Stomach (tissue), 4 donors: Measurements from ENCODE around the gene SPINT2.

Source experiments
- POLR2A ChIP-seq, 4 donors: fragments of 450-650 bp; IDR thresholded peaks; one replicate each; pipeline ENCODE4 v1.6.1; 2016; ENCODE audit warnings: antibody characterized with exemption in 4 of 4, control low read depth in 2 of 4, mild to moderate bottlenecking in 1 of 4, moderate library complexity in 1 of 4
- TF ChIP-seq, protein P1 (sequence below), 7 experiments: fragments of 450-650 bp in 4 of 7; fragments of 200-600 bp in 3 of 7; sonication (generic) in 3 of 7; IDR thresholded peaks; one replicate each; pipeline ENCODE4 v1.5.1; 2016 to 2019; ENCODE audit warnings: antibody characterized with exemption in 7 of 7, control low read depth in 2 of 7, mild to moderate bottlenecking in 1 of 7

DNA sequence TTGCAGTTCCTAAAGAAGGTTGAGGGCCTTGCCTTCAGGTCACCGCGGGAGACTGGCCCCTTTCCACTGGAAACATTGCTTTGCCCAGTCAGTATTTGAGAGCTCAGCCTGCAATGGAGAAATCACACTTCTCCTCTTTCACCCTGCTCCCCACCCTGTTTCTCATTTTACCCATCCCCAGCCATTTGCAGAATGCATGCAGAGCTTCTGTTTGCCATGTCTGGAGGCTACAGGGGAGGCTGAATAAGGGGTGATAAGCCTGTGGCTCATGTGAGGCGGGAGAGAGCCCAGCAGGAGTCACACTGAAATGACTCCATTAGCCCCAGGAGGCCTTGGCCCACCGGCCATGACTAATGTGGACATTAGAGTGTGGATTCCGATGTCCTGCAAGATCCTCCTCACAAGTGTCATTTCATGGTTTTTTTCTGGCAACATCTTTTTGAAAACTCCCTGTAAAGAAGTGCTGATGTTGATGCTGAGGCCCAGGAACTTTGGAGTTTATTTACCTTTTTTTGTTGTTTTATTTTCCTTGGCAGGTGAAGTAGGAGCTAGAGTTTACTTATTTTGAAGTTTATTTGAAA lies 6.3 kb downstream of the SPINT2 start:
- no peak for TF ChIP-seq POLR2A (IDR thresholded peaks at IDR 0.05)
- TF ChIP-seq, protein P1, sequence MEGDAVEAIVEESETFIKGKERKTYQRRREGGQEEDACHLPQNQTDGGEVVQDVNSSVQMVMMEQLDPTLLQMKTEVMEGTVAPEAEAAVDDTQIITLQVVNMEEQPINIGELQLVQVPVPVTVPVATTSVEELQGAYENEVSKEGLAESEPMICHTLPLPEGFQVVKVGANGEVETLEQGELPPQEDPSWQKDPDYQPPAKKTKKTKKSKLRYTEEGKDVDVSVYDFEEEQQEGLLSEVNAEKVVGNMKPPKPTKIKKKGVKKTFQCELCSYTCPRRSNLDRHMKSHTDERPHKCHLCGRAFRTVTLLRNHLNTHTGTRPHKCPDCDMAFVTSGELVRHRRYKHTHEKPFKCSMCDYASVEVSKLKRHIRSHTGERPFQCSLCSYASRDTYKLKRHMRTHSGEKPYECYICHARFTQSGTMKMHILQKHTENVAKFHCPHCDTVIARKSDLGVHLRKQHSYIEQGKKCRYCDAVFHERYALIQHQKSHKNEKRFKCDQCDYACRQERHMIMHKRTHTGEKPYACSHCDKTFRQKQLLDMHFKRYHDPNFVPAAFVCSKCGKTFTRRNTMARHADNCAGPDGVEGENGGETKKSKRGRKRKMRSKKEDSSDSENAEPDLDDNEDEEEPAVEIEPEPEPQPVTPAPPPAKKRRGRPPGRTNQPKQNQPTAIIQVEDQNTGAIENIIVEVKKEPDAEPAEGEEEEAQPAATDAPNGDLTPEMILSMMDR (IDR thresholded peaks at IDR 0.05) = no peak
